DND-41 (cell line): ENCODE results near the gene PTPN3.

Experiments
- EZH2 ChIP-seq: IDR thresholded peaks from 3 replicates; pipeline ENCODE4 v1.6.1; 2012; ENCODE audit warnings: borderline replicate concordance, low read depth, mild to moderate bottlenecking, moderate library complexity, low read length, inconsistent platforms; ENCODE audit not compliant: severe bottlenecking
- TF ChIP-seq, protein P1 (sequence below): IDR thresholded peaks from 2 replicates; pipeline ENCODE4 v1.5.1; 2012; ENCODE audit warnings: borderline replicate concordance, low read length, moderate library complexity, mild to moderate bottlenecking; ENCODE audit not compliant: poor library complexity, severe bottlenecking; ENCODE audit errors: extremely low read depth

GRCh38 chr9:109430231-109430630, 67.9 kb downstream of the PTPN3 start:
- TF ChIP-seq, protein P1, sequence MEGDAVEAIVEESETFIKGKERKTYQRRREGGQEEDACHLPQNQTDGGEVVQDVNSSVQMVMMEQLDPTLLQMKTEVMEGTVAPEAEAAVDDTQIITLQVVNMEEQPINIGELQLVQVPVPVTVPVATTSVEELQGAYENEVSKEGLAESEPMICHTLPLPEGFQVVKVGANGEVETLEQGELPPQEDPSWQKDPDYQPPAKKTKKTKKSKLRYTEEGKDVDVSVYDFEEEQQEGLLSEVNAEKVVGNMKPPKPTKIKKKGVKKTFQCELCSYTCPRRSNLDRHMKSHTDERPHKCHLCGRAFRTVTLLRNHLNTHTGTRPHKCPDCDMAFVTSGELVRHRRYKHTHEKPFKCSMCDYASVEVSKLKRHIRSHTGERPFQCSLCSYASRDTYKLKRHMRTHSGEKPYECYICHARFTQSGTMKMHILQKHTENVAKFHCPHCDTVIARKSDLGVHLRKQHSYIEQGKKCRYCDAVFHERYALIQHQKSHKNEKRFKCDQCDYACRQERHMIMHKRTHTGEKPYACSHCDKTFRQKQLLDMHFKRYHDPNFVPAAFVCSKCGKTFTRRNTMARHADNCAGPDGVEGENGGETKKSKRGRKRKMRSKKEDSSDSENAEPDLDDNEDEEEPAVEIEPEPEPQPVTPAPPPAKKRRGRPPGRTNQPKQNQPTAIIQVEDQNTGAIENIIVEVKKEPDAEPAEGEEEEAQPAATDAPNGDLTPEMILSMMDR = no peak
- no peak for TF ChIP-seq EZH2
